Large intestine (tissue), 3 donors: ENCODE results near the gene ARFGEF2. TPM values are rescaled to one million over a fixed set of nuclear protein-coding genes. Genes with fewer than 3 reads are reported as not detected.

Source experiments
- DNase-seq, 2 donors: peaks; one replicate each; pipeline versions ENCODE4 v3.0.0 to v3.0.0-alpha.2; 2013
- H3K27ac ChIP-seq: one replicate; pipeline ENCODE4 v1.5.1; 2013; ENCODE audit warnings: low read length
- H3K27me3 ChIP-seq: 2 replicates; pipeline ENCODE4 v1.6.1; 2013; ENCODE audit warnings: low read length; ENCODE audit not compliant: control insufficient read depth, insufficient read depth
- H3K36me3 ChIP-seq: 2 replicates; pipeline ENCODE4 v1.6.1; 2013; ENCODE audit warnings: low read length; ENCODE audit not compliant: control insufficient read depth, insufficient read depth
- H3K4me1 ChIP-seq: one replicate; pipeline ENCODE4 v1.6.1; 2013; ENCODE audit warnings: low read length; ENCODE audit not compliant: control insufficient read depth, insufficient read depth
- H3K4me3 ChIP-seq: one replicate; pipeline ENCODE4 v1.5.1; 2013; ENCODE audit warnings: low read length
- H3K9me3 ChIP-seq: one replicate; pipeline ENCODE4 v1.6.1; 2013; ENCODE audit warnings: mild to moderate bottlenecking, low read depth, low read length, moderate library complexity; ENCODE audit not compliant: control insufficient read depth
- WGBS: methylation state at CpG from one replicate; pipeline ENCODE4 v1.1.5; 2013; ENCODE audit warnings: low lambda C conversion rate; ENCODE audit not compliant: insufficient coverage; 5-methylcytosine and 5-hydroxymethylcytosine counted together
- polyA plus RNA-seq: library from polyadenylated mRNA; unstranded; fragments of 120-200 nt; gene quantifications from one replicate; pipeline ENCODE4 v1.2.1, GENCODE V29; 2013

Gene ARFGEF2
- polyA plus RNA-seq, 1 donor = 43.7 TPM

GRCh38 chr20:48912065-48912464 lies 9.4 kb upstream of the ARFGEF2 start:
- Histone ChIP-seq H3K4me3 (no peak overlapping the region), H3K27ac (no peak overlapping the region), H3K9me3 (no peaks in the 10 kb centered on the region), H3K36me3 (no peaks in the 10 kb centered on the region), H3K4me1 (no peaks in the 10 kb centered on the region), H3K27me3 (peaks cover 2% of the 10 kb centered on the region)
- no peak for DNase-seq
- WGBS = no CpG with 5 or more reads among the region's 4 CpGs

GRCh38 chr20:48916699-48917098 lies 4.8 kb upstream of the ARFGEF2 start:
- no peaks in the 10 kb centered on the region for H3K36me3 ChIP-seq
- WGBS = no CpG with 5 or more reads among the region's 1 CpG
- H3K27me3 ChIP-seq = no peaks in the 10 kb centered on the region
- no peak overlapping the region for H3K27ac ChIP-seq
- no peaks in the 10 kb centered on the region for H3K9me3 ChIP-seq
- H3K4me1 ChIP-seq = peaks cover 12% of the 10 kb centered on the region
- no peak for DNase-seq
- no peak overlapping the region for H3K4me3 ChIP-seq

GRCh38 chr20:48919336-48919881 lies 2.1 kb upstream of the ARFGEF2 start:
- Histone ChIP-seq H3K4me1 (peaks cover 19% of the 10 kb centered on the region), H3K9me3 (no peaks in the 10 kb centered on the region), H3K27ac (peak overlapping the region; percentile 85), H3K4me3 (no peak overlapping the region), H3K36me3 (no peaks in the 10 kb centered on the region), H3K27me3 (no peaks in the 10 kb centered on the region)
- DNase-seq = no peak
- no CpG with 5 or more reads among the region's 6 CpGs for WGBS

- 40% methylated on average over 1 of the region's 5 CpGs for WGBS
- H3K36me3 ChIP-seq = no peaks in the 10 kb centered on the region
- no peaks in the 10 kb centered on the region for H3K9me3 ChIP-seq
- peaks cover 19% of the 10 kb centered on the region for H3K4me1 ChIP-seq
- DNase-seq = peak; percentile 67 to 88
- H3K27me3 ChIP-seq = no peaks in the 10 kb centered on the region
- H3K4me3 ChIP-seq = no peak overlapping the region
- peak overlapping the region; percentile 85 for H3K27ac ChIP-seq
These were observed 1.5 kb upstream of the ARFGEF2 start for GRCh38 chr20:48919882-48920526.

DNA sequence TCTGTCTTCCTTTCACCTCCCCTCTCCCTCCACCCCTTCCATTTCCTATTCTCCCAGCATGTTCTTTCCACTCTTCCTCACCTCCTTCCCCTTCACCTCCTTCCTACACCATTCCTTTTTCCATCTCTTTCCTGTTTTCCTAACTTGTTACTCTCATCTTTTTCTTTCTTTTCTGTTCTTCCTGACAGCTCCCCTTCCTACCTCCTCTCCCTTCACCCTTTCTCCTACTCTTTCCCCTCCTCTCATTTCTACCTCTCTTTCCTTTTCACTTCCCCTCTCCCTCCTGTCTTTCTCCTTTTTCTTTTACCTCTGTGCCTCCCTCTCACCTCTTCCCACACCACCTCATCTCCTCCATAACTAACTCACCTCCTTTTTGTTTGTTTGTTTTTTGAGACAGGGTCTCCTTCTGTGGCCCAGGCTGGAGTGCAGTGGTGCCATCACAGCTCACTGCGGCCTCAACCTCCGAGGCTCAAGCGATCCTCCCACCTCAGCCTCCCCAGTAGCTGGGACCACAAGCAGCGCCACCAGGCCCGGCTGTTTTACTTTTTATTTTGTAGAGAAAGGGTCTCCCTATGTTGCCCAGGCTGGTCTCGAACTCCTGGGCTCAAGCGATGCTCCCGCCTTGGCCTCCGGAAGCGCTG lies 864 bp upstream of the ARFGEF2 start:
- Histone ChIP-seq H3K27ac (peak overlapping the region; percentile 85), H3K4me3 (peak overlapping the region; percentile 56), H3K27me3 (no peaks in the 10 kb centered on the region), H3K36me3 (no peaks in the 10 kb centered on the region), H3K9me3 (no peaks in the 10 kb centered on the region), H3K4me1 (peaks cover 19% of the 10 kb centered on the region)
- DNase-seq = no peak
- no CpG with 5 or more reads among the region's 10 CpGs for WGBS

DNA sequence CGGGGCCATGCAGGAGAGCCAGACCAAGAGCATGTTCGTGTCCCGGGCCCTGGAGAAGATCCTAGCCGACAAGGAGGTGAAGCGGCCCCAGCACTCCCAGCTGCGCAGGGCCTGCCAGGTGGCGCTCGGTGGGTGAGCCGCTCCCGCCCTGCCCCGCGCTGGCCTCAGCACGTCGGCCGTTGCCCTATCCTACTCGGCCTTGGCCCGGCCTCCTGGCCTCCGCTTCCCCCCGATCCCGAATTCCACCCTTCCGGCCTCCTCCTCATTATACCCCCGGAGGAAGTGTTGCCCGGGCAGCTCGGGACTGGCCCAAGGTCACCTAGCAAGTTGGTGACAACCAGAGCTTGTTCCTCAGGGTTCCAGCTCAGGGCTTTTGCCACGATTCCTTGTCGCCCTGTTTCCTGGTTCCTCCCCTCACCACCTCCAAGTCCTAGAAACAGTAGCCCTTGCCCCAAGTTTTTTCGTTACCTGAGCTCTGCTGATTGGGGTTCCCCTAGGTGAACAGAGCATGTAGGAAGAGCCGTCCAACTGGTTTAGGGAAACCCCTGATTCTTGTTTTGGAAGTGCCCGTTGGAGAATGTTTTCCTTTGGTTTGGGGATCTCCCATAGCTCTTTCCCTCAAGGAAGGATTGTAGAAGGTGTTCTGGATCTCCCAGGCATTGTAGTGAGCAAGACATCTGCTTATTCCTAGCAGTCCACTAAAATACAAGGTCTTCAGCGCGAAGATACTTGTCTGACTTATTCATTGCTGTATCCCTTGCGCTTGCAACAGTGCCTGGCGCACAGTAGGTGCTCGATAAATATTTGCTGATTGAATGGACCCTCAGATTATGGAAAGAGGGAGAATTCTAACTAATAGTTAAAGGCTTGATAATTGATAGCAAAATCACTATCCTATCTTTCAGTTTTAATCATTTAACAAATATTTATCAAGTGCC lies 641 bp downstream of the ARFGEF2 start:
- Histone ChIP-seq H3K4me1 (peaks cover 19% of the 10 kb centered on the region), H3K9me3 (no peaks in the 10 kb centered on the region), H3K27ac (peak overlapping the region; percentile 69), H3K36me3 (no peaks in the 10 kb centered on the region), H3K27me3 (no peaks in the 10 kb centered on the region), H3K4me3 (peak overlapping the region; percentile 67)
- DNase-seq = peak in 1 of 2 donors; percentile 26
- no CpG with 5 or more reads among the region's 34 CpGs for WGBS

GRCh38 chr20:48923149-48923718 lies 1.7 kb downstream of the ARFGEF2 start:
- 60% methylated on average over 1 of the region's 4 CpGs for WGBS
- H3K9me3 ChIP-seq = no peaks in the 10 kb centered on the region
- H3K4me3 ChIP-seq = peak overlapping the region; percentile 67
- no peaks in the 10 kb centered on the region for H3K36me3 ChIP-seq
- H3K27me3 ChIP-seq = no peaks in the 10 kb centered on the region
- H3K4me1 ChIP-seq = peaks cover 19% of the 10 kb centered on the region
- peak in 1 of 2 donors; percentile 71 for DNase-seq
- H3K27ac ChIP-seq = peak overlapping the region; percentile 69

DNA sequence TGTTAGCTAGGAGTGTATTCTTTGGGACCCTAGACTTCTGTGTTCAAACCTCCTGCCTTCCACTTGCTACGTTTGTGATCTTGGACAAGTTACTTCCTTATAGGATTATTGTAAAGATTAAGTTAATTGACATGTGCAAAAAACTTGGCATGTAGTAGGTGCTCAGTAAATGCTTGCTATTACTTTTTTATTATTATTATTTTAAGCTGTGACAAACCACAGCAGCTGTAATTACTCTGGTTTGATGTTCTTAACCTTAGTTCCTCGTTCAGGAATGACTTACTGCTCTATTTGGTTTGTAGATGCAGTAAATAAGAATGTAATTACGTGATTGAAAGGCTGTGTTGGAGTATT lies 3.2 kb downstream of the ARFGEF2 start:
- no peaks in the 10 kb centered on the region for H3K36me3 ChIP-seq
- DNase-seq = no peak
- H3K27ac ChIP-seq = peak overlapping the region; percentile 45
- H3K4me3 ChIP-seq = no peak overlapping the region
- H3K9me3 ChIP-seq = no peaks in the 10 kb centered on the region
- no CpG with 5 or more reads among the region's 3 CpGs for WGBS
- peaks cover 17% of the 10 kb centered on the region for H3K4me1 ChIP-seq
- no peaks in the 10 kb centered on the region for H3K27me3 ChIP-seq

DNA sequence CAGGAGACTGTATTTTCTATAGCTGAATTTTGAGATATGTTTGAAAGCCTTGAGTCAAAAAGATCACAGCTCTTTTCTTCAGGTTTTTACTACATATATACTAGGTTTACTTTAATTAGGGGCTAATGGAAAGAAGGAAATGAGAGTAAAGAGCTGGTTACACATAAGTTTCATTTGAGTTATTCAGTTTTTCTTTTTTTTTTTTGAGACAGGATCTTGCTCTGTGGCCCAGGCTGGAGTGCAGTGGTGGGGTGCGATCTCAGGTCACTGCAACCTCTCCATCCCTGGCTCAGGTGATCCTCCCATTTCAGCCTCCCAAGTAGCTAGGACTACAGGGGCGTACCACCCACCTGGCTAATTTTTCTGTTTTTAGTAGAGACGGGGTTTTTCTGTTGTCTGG lies 4.8 kb downstream of the ARFGEF2 start:
- H3K4me3 ChIP-seq = no peak overlapping the region
- H3K9me3 ChIP-seq = no peaks in the 10 kb centered on the region
- H3K27ac ChIP-seq = no peak overlapping the region
- H3K36me3 ChIP-seq = peaks cover 3% of the 10 kb centered on the region
- no peaks in the 10 kb centered on the region for H3K27me3 ChIP-seq
- peaks cover 10% of the 10 kb centered on the region for H3K4me1 ChIP-seq
- no CpG with 5 or more reads among the region's 3 CpGs for WGBS
- DNase-seq = no peak

- H3K4me3 ChIP-seq = no peak overlapping the region
- H3K27me3 ChIP-seq = no peaks in the 10 kb centered on the region
These were observed 5.3 kb downstream of the ARFGEF2 start for GRCh38 chr20:48926821-48927220.

More at GRCh38 chr20:48926821-48927220, 5.3 kb downstream of the ARFGEF2 start:
- 83% methylated on average over 1 of the region's 3 CpGs for WGBS
- Histone ChIP-seq H3K4me1 (peaks cover 10% of the 10 kb centered on the region), H3K36me3 (peaks cover 3% of the 10 kb centered on the region), H3K9me3 (no peaks in the 10 kb centered on the region), H3K27ac (no peak overlapping the region)
- DNase-seq = no peak
